H9 (cell line): Measurements from ENCODE around the gene EFCAB6. TPM values are rescaled to one million over a fixed set of nuclear protein-coding genes. Genes with fewer than 3 reads are reported as not detected.

Source experiments
- DNase-seq: peaks from one replicate; pipeline ENCODE4 v3.0.0-alpha.2; 2017
- H2AFZ ChIP-seq: one replicate; pipeline ENCODE4 v1.6.1; 2013; ENCODE audit warnings: mild to moderate bottlenecking, low read length, control low read depth, moderate library complexity
- H2AK5ac ChIP-seq: 2 replicates; pipeline ENCODE4 v1.6.1; 2013; ENCODE audit warnings: low read length, control low read depth, mixed read lengths; ENCODE audit not compliant: insufficient read length
- H2BK120ac ChIP-seq: one replicate; pipeline ENCODE4 v1.6.1; 2013; ENCODE audit warnings: low read depth, mild to moderate bottlenecking, low read length, control low read depth, inconsistent platforms; ENCODE audit not compliant: poor library complexity, severe bottlenecking
- H2BK12ac ChIP-seq: 2 replicates; pipeline ENCODE4 v1.6.1; 2013; ENCODE audit warnings: low read length, control low read depth, mixed read lengths, low read depth; ENCODE audit not compliant: insufficient read length
- H2BK15ac ChIP-seq: 2 replicates; pipeline ENCODE4 v1.6.1; 2013; ENCODE audit warnings: low read depth, low read length, control low read depth
- H2BK20ac ChIP-seq: one replicate; pipeline ENCODE4 v1.6.1; 2013; ENCODE audit warnings: low read depth, mild to moderate bottlenecking, low read length, control low read depth, inconsistent platforms; ENCODE audit not compliant: poor library complexity, severe bottlenecking
- H2BK5ac ChIP-seq: 2 replicates; pipeline ENCODE4 v1.6.1; 2013; ENCODE audit warnings: low read length, control low read depth, mixed read lengths; ENCODE audit not compliant: insufficient read length
- H3K14ac ChIP-seq: 2 replicates; pipeline ENCODE4 v1.6.1; 2013; ENCODE audit warnings: low read length, control low read depth; ENCODE audit not compliant: insufficient read depth
- H3K18ac ChIP-seq: 2 replicates; pipeline ENCODE4 v1.6.1; 2013; ENCODE audit warnings: low read depth, mild to moderate bottlenecking, mixed read lengths, low read length, control low read depth; ENCODE audit not compliant: insufficient read length
- H3K23ac ChIP-seq: 2 replicates; pipeline ENCODE4 v1.6.1; 2013; ENCODE audit warnings: low read length, control low read depth, mixed read lengths, low read depth; ENCODE audit not compliant: insufficient read length
- H3K23me2 ChIP-seq: 2 replicates; pipeline ENCODE4 v1.6.1; 2013; ENCODE audit warnings: low read depth, mild to moderate bottlenecking, mixed read lengths, low read length, control low read depth; ENCODE audit not compliant: insufficient read length, poor library complexity, severe bottlenecking
- H3K27ac ChIP-seq: 2 replicates; pipeline ENCODE4 v1.5.1; 2013; ENCODE audit warnings: low read length, control low read depth, mixed read lengths, low read depth; ENCODE audit not compliant: insufficient read length
- H3K27me3 ChIP-seq: 2 replicates; pipeline ENCODE4 v1.6.1; 2013; ENCODE audit warnings: low read length, control low read depth, inconsistent platforms; ENCODE audit not compliant: insufficient read depth
- H3K4ac ChIP-seq: 2 replicates; pipeline ENCODE4 v1.6.1; 2013; ENCODE audit warnings: low read depth, mild to moderate bottlenecking, control low read depth, inconsistent platforms, low read length, moderate library complexity
- H3K4me1 ChIP-seq: 2 replicates; pipeline ENCODE4 v1.6.1; 2013; ENCODE audit warnings: low read length, control low read depth, inconsistent platforms; ENCODE audit not compliant: insufficient read depth
- H3K4me2 ChIP-seq: 2 replicates; pipeline ENCODE4 v1.6.1; 2013; ENCODE audit warnings: low read length, control low read depth, mixed read lengths; ENCODE audit not compliant: insufficient read length, insufficient read depth
- H3K56ac ChIP-seq: 2 replicates; pipeline ENCODE4 v1.6.1; 2013; ENCODE audit warnings: low read depth, mild to moderate bottlenecking, mixed read lengths, low read length, control low read depth; ENCODE audit not compliant: insufficient read length
- H3K79me1 ChIP-seq: 2 replicates; pipeline ENCODE4 v1.6.1; 2013; ENCODE audit warnings: low read depth, mild to moderate bottlenecking, moderate library complexity, low read length, control low read depth, inconsistent platforms; ENCODE audit not compliant: insufficient read depth, poor library complexity, severe bottlenecking
- H3K79me2 ChIP-seq: 2 replicates; pipeline ENCODE4 v1.6.1; 2013; ENCODE audit warnings: low read length, control low read depth, inconsistent platforms; ENCODE audit not compliant: insufficient read depth
- H3K9ac ChIP-seq: 2 replicates; pipeline ENCODE4 v1.6.1; 2013; ENCODE audit warnings: low read length, control low read depth, mixed read lengths; ENCODE audit not compliant: insufficient read length; ENCODE audit errors: extremely low read depth
- H3K9me3 ChIP-seq: one replicate; pipeline ENCODE4 v1.6.1; 2013; ENCODE audit warnings: low read depth, low read length, inconsistent platforms; ENCODE audit not compliant: control insufficient read depth
- H3T11ph ChIP-seq: one replicate; pipeline ENCODE4 v1.6.1; 2013; ENCODE audit warnings: mild to moderate bottlenecking, low read length, control low read depth, inconsistent platforms
- H4K20me1 ChIP-seq: one replicate; pipeline ENCODE4 v1.6.1; 2013; ENCODE audit not compliant: control insufficient read depth, insufficient read length, insufficient read depth
- H4K5ac ChIP-seq: 2 replicates; pipeline ENCODE4 v1.6.1; 2013; ENCODE audit warnings: low read depth, mild to moderate bottlenecking, mixed read lengths, low read length, control low read depth; ENCODE audit not compliant: insufficient read length
- H4K8ac ChIP-seq: replicated peaks from 2 replicates; pipeline ENCODE4 v1.6.1; 2013; ENCODE audit warnings: low read length, control low read depth, mixed read lengths, low read depth; ENCODE audit not compliant: insufficient read length
- H4K91ac ChIP-seq: 2 replicates; pipeline ENCODE4 v1.6.1; 2013; ENCODE audit warnings: low read depth, mild to moderate bottlenecking, moderate library complexity, mixed read lengths, low read length, control low read depth; ENCODE audit not compliant: insufficient read length
- H3K27ac Mint-ChIP-seq, 3 experiments: 2 replicates in 2 of 3; 3 replicates in 1 of 3; pipeline ENCODE4 v1.8.0; 2020 to 2021; ENCODE audit warnings: mixed read lengths in 3 of 3, mild to moderate bottlenecking in 1 of 3, moderate library complexity in 1 of 3
- H3K27me3 Mint-ChIP-seq: 2 replicates; pipeline ENCODE4 v1.8.0; 2021; ENCODE audit warnings: low read depth, mild to moderate bottlenecking, moderate library complexity, mixed read lengths
- H3K36me3 Mint-ChIP-seq, 3 experiments: 2 replicates in 2 of 3; 3 replicates in 1 of 3; pipeline ENCODE4 v1.8.0; 2020 to 2021; ENCODE audit warnings: low read depth in 3 of 3, mixed read lengths in 3 of 3; ENCODE audit not compliant: insufficient read depth in 1 of 3
- H3K4me1 Mint-ChIP-seq, 2 experiments: 2 replicates each; pipeline ENCODE4 v1.8.0; 2020; ENCODE audit warnings: mixed read lengths in 2 of 2
- H3K4me3 Mint-ChIP-seq, 2 experiments: 2 replicates in 1 of 2; 3 replicates in 1 of 2; pipeline ENCODE4 v1.8.0; 2020 to 2021; ENCODE audit warnings: mild to moderate bottlenecking in 2 of 2, mixed read lengths in 2 of 2, moderate library complexity in 1 of 2
- H3K9me3 Mint-ChIP-seq, 2 experiments: 2 replicates in 1 of 2; 3 replicates in 1 of 2; pipeline ENCODE4 v1.8.0; 2020; ENCODE audit warnings: mild to moderate bottlenecking in 2 of 2, mixed read lengths in 2 of 2, moderate library complexity in 1 of 2
- WGBS: extraction: QIAGEN DNeasy Blood & Tissue Kit; methylation state at CpG from one replicate; pipeline ENCODE4 v1.1.7; 2013; ENCODE audit warnings: missing lambda C conversion rate, low lambda C conversion rate, mixed read lengths; ENCODE audit not compliant: insufficient read length; ENCODE audit errors: extremely low coverage; 5-methylcytosine and 5-hydroxymethylcytosine counted together
- total RNA-seq: library from RNA; stranded (reverse); gene quantifications from 2 replicates; pipeline ENCODE4 v1.2.1, GENCODE V29; 2021
- TF ChIP-seq, protein P1 (sequence below): fragments of 200-600 bp; sonication (generic); conservative IDR thresholded peaks from 3 replicates; pipeline ENCODE4 v1.8.0; 2021; ENCODE audit warnings: antibody characterized with exemption, mild to moderate bottlenecking

The EFCAB6 gene
- total RNA-seq, 1 experiment from 2014 or later: 0.31 TPM

DNA sequence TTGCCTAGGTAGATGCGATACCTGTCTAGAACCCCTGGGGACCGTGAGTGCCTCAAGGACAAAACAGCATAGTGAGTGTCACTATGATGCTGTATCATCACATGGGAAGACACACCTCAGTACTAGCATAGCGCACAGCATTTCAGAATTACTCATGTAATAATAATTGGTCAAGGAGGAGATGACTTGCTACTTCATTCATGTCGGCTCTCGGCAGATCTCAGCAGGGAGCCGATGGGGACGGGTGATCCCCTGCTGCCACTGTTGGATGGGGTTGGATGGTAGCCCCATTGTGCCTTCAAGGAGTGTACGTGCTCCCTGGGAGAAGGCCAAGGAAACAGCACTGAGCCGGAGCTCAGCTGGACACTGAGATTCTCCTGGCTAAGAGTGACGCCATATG, 186.9 kb downstream of the EFCAB6 start:
- H3K9ac ChIP-seq: no peak overlapping the region
- no peak overlapping the region for H3K23ac ChIP-seq
- H4K91ac ChIP-seq: no peak overlapping the region
- H3K23me2 ChIP-seq: no peaks in the 10 kb centered on the region
- Mint-ChIP-seq H3K4me1 (peaks cover 10 to 11% of the 10 kb centered on the region in 2 experiments), H3K9me3 (peaks cover 5% of the 10 kb centered on the region in 2 experiments; a peak in 2 of 5 replicates), H3K27me3 (peaks cover 3% of the 10 kb centered on the region), H3K36me3 (no peaks in the 10 kb centered on the region), H3K27ac (no peak overlapping the region), H3K4me3 (no peak overlapping the region)
- H4K20me1 ChIP-seq: no peaks in the 10 kb centered on the region
- no peak overlapping the region for H3K56ac ChIP-seq
- H2BK15ac ChIP-seq: no peak overlapping the region
- H2BK5ac ChIP-seq: no peak overlapping the region
- DNase-seq: no peak
- no peak overlapping the region for H4K8ac ChIP-seq
- no peaks in the 10 kb centered on the region for H3K27me3 ChIP-seq
- H3K4me1 ChIP-seq: no peaks in the 10 kb centered on the region
- H2AFZ ChIP-seq: no peak overlapping the region
- no peak overlapping the region for H2BK12ac ChIP-seq
- H3K14ac ChIP-seq: no peak overlapping the region
- TF ChIP-seq, protein P1, sequence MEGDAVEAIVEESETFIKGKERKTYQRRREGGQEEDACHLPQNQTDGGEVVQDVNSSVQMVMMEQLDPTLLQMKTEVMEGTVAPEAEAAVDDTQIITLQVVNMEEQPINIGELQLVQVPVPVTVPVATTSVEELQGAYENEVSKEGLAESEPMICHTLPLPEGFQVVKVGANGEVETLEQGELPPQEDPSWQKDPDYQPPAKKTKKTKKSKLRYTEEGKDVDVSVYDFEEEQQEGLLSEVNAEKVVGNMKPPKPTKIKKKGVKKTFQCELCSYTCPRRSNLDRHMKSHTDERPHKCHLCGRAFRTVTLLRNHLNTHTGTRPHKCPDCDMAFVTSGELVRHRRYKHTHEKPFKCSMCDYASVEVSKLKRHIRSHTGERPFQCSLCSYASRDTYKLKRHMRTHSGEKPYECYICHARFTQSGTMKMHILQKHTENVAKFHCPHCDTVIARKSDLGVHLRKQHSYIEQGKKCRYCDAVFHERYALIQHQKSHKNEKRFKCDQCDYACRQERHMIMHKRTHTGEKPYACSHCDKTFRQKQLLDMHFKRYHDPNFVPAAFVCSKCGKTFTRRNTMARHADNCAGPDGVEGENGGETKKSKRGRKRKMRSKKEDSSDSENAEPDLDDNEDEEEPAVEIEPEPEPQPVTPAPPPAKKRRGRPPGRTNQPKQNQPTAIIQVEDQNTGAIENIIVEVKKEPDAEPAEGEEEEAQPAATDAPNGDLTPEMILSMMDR: no peak
- no peak overlapping the region for H2AK5ac ChIP-seq
- no peak overlapping the region for H3K18ac ChIP-seq
- H3K9me3 ChIP-seq: no peaks in the 10 kb centered on the region
- no peak overlapping the region for H2BK120ac ChIP-seq
- no peak overlapping the region for H3K4ac ChIP-seq
- H2BK20ac ChIP-seq: no peak overlapping the region
- no peaks in the 10 kb centered on the region for H3K79me2 ChIP-seq
- H3K4me2 ChIP-seq: no peak overlapping the region
- no peak overlapping the region for H4K5ac ChIP-seq
- no peak overlapping the region for H3K27ac ChIP-seq
- H3T11ph ChIP-seq: no peak overlapping the region
- H3K79me1 ChIP-seq: no peaks in the 10 kb centered on the region
- WGBS: no CpG with 5 or more reads among the region's 10 CpGs
